HEK293T (cell line): ENCODE measurements around the gene IL21R.

Experiments used
- CTBP1 ChIP-seq: fragments of 450-650 bp; IDR thresholded peaks from 2 replicates; pipeline ENCODE4 v1.6.1; 2016; ENCODE audit warnings: borderline replicate concordance
- HDGF ChIP-seq: fragments of 450-650 bp; IDR thresholded peaks from 2 replicates; pipeline ENCODE4 v1.6.1; 2017; ENCODE audit warnings: antibody characterized with exemption, borderline replicate concordance

DNA sequence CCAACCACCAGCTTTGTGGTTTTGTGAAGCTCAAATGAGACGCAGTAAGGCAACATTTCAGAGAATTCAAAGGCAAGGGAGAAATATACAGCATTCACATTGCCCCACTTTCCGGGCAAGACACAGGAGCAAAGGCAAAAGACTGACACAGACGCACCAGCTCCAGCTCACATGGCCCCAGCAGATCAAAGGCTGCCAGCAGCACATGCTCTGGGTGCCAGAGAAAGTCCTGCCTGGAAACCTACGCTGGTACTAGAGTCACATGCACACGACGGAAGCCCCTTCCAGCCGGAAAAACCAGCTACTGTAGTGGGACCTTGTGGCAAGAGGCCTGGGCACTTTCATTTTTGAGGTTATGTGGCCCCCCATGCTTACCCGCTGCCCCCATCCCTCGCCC lies 97.7 kb downstream of the IL21R start:
- no peak for TF ChIP-seq HDGF
- no peak for TF ChIP-seq CTBP1
